Left colon (tissue), 2 donors: ENCODE data around the gene TMEM14C. TPM values are rescaled to one million over a fixed set of nuclear protein-coding genes. Genes with fewer than 3 reads are reported as not detected.
"Not testable (repeated sequence)": the region's sequence is repeated elsewhere in the genome, so short reads cannot be mapped to it uniquely, and the experiment has no call there.

Source experiments
- ATAC-seq: fragments of 200-7000 bp; cut with Tn5 transposase; one replicate; pipeline ENCODE4 v1.9.1; 2020; ENCODE audit warnings: mild to moderate bottlenecking, moderate library complexity
- DNase-seq, 2 donors: peaks; one replicate each; pipeline ENCODE4 v3.0.0-alpha.2; 2020
- intact Hi-C, 2 donors: fragments of 100-400 bp; cut with DNase I in 1 of 2; cut with micrococcal nuclease in 1 of 2; formaldehyde crosslinking; loops; one replicate each; pipeline versions ENCODE4 v1.11.2 to v1.14.0; 2022; cut with DNase I, micrococcal nuclease
- total RNA-seq, 2 donors: library from RNA; stranded (reverse); fragmentation: NEBNext Ultra II Directional; extraction: Animal tissue kit (Norgen Biotek cat#: 25700); gene quantifications; one replicate each; pipeline ENCODE4 v1.2.1, GENCODE V29; 2021
- donor health status: DM: no; HTN: no; CAD: no.
- donor health status: DM: yes; HTN: yes; CAD: no.

Gene TMEM14C
- total RNA-seq, 2 donors from 2014 or later = 77.2 to 98.0 TPM

GRCh38 chr6:10719964-10720264 lies 3.0 kb upstream of the TMEM14C start:
- peak; percentile 45 to 54 for DNase-seq
- no peak for ATAC-seq
- intact Hi-C loops = no loop called here

GRCh38 chr6:10720265-10720959 lies 2.5 kb upstream of the TMEM14C start:
- DNase-seq (peak; percentile 44 to 63), ATAC-seq (peak; percentile 12)
- intact Hi-C loops = no loop called here

- intact Hi-C loops, ATAC-seq: not testable (repeated sequence)
- peak in 1 of 2 donors; percentile 36 for DNase-seq
These were observed 1.7 kb upstream of the TMEM14C start for GRCh38 chr6:10720960-10721849.

DNA sequence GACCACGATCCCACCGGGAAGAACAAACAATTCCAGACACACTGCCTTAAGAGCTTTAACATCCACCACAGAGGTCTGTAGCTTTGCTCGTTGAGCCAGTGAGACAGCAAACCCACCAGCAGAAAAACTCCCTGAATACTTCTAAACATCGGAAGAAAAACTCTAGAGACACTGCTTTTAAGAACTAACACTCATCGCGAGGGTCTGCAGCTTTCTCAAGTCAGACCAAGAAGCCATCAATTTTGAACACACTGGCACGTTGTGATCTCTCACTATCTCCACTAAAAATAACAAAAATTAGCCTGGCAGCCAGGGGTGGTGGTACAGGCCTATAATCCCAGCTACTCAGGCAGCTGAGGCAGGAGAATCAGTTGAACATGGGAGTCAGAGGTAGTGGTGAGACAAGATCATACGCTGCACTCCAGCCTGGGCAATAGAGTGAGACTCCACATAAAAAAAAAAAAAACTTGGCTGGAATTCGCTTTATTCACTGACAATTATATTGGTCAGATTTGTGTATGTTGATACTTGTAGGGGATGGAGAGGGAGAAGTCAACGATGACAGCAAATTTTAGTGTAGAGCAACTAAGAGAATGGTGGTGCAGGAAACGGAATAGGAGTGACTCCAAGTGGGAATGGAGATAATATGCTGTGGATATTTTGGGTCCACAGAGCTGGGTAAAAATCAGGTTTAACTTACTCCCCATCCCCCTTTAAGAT lies 860 bp upstream of the TMEM14C start:
- DNase-seq (no peak), ATAC-seq (no peak)
- intact Hi-C loops = no loop called here

DNA sequence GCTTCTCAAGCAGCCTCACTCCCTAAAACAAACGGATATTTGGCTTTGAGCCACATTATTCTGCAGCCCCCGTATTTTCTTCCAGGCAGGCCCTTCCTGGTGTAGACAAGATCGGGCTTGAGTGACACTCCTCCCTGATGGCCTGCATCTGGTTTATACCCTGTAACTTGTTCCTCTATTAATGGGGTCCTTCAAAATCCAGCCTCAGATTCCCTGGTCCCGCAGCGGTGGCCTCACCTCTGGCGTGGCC lies 375 bp upstream of the TMEM14C start:
- ATAC-seq = no peak
- intact Hi-C loops = no loop called here
- DNase-seq = no peak

- peak; percentile 28 for ATAC-seq
These were observed 654 bp downstream of the TMEM14C start for GRCh38 chr6:10723567-10723881.

GRCh38 chr6:10725044-10725443 lies 2.2 kb downstream of the TMEM14C start:
- intact Hi-C loops = no loop called here
- DNase-seq (no peak), ATAC-seq (no peak)

More at GRCh38 chr6:10723567-10723881, 654 bp downstream of the TMEM14C start:
- DNase-seq = peak in 1 of 2 donors; percentile 32
- intact Hi-C loops = no loop called here

- no peak for DNase-seq
- intact Hi-C loops = no loop called here
- no peak for ATAC-seq
These were observed 2.8 kb downstream of the TMEM14C start for GRCh38 chr6:10725716-10726115.

DNA sequence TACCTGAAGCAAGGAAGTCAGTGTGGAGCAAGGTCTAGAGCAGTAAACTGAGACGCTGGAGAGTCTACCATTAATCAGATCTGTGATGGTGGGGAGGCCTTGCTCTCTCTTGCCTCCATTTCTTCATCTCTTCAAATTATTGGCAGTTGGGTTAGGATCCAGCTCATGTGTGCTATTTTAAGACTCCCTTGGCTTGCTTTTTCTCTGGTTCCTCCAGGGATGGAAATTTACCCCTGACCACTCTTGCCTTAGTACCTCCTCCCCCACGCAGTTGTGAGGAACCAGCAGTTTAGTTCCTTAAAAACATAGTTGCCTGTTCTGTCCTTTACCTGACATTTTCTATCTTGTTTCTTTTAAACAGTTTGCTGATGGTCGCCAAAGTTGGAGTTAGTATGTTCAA lies 7.4 kb downstream of the TMEM14C start:
- DNase-seq = no peak
- no peak for ATAC-seq
- intact Hi-C loops = no loop called here

- ATAC-seq (no peak), DNase-seq (no peak)
- intact Hi-C loops = no loop called here
These were observed 10.4 kb downstream of the TMEM14C start for GRCh38 chr6:10733151-10733715.

GRCh38 chr6:10733863-10734262 lies 11.0 kb downstream of the TMEM14C start:
- ATAC-seq (no peak), DNase-seq (no peak)
- intact Hi-C loops = no loop called here

- ATAC-seq (no peak), DNase-seq (no peak)
- intact Hi-C loops = no loop called here
These were observed 13.9 kb downstream of the TMEM14C start for GRCh38 chr6:10736731-10737130.

DNA sequence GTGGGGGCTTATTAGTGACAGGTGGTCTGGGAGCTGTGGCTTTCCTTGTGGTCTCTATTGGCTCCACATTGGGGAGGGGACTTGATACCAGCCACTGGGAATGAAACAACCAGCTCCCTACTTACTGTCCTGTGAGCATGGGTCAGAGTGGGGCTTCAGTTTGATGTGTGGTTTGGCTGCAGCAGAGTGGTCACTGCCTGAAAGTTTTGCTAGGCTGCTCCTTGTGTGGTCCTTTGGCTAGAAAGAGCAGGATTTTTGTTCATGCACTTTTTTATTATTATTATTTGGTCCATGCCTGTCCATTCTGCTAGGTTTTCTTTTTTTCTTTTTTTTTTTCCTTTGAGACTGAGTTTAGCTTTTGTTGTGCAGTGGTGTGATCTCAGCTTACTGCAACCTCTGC lies 17.2 kb downstream of the TMEM14C start:
- no peak for DNase-seq
- no peak for ATAC-seq
- intact Hi-C loops = no loop called here

DNA sequence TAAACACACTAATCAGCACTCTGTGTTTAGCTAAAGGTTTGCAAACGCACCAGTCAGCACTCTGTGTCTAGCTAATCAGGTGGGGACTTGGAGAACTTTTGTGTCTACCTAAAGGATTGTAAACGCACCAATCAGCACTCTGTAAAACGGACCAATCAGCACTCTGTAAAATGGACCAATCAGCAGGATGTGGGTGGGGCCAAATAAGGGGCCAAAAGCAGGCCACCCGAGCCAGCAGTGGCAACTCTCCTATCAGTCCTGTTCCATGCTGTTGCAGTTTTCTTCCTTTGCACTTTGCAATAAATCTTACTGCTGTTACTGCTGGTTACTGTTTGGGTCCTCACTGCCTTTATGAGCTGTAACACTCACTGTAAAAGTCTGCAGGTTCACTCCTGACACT lies 18.8 kb downstream of the TMEM14C start:
- intact Hi-C loops, ATAC-seq, DNase-seq: not testable (repeated sequence)

DNA sequence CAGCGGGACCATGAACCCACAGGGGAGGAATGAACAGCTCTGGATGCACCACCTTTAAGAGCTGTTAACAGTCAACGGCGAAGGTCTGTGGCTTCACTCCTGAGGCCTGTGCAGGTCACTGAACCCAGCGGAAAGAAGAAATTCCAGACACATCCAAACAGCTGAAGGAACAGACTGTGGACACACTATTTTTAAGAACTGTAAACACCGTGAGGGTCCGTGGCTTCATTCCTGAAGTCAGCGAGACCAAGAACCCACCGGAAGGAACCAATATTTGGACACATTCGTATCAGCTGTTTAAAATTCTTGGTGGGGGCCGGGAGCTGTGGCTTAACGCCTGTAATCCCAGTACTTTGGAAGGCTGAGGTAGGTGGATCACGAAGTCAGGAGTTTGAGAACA lies 19.4 kb downstream of the TMEM14C start:
- no peak for DNase-seq
- ATAC-seq = no peak
- intact Hi-C loops = no loop called here

DNA sequence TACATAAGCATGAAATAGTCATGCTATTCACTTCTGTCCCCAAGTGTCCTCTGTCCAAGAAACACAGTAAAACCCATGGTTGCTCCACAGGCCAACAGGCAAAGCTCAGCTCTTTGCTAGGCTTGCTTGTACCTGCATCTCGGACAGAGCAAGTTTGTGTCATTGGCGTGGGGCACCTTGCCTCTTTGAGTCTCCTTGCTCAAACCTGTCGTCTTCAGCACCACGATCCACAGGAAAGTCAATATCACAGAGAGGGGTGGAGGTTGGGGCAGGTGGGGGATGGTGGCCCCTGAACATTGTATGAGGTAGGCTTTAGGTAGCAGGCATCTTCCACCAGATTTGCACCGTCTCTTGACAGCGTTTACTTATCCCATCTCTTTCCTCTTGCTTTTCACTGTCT lies 20.6 kb downstream of the TMEM14C start:
- ATAC-seq (no peak), DNase-seq (no peak)
- intact Hi-C loops = no loop called here

DNA sequence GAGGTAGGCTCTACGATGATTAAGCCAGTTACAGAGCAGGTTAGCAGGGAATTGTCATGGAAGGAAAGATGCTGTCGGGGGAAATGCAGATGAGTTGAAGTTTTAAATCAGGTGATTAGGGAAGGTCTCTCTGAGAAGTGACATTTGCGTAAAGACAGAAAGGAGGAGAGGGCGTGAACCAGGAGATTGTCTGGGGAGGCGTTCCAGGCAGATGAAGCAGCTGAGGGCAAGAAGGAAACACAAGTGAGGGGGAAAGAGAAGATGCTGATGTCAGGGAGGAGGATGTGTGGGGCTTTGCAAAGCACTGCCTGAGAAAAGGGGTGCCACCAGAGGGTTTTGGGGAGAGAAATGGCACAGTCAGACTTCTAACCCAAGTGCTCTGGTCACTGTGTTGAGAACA lies 22.2 kb downstream of the TMEM14C start:
- ATAC-seq (no peak), DNase-seq (no peak)
- intact Hi-C loops = no loop called here

GRCh38 chr6:10746915-10747250 lies 24.0 kb downstream of the TMEM14C start:
- ATAC-seq (no peak), DNase-seq (no peak)
- intact Hi-C loops = no loop called here

DNA sequence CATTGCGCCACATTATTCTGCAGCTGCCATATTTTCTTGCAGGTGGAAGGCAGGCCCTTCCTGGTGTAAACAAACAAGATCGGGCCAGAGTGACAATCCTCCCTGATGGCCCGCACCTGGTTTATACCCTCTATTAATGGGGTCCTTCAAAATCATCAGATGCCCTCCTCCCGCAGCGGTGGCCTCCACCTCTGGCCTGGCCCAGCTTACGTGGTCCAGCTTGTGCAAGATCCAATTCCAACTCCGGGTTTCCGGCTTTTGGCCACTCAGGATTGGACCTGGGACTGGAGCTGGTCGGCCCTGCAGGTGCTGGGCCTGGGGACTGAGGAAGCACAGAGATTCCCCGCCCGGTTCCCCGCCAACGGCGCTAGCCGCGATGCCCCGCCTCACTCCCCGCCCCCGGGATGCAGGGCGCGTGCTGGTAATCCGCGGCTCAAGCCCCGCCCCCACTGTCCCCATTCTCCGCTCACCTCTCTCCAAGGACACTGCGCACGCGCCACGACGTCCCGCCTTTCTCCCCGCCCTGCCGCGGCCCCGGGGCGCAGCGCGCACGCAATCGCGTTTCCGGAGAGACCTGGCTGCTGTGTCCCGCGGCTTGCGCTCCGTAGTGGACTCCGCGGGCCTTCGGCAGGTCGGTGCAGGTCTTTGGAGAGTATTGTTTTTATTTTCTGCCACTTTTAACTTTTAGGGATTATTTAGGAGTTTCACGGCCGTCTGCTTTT lies 24.5 kb downstream of the TMEM14C start, which contains the start of gene TMEM14B:
Gene TMEM14B (plus strand): TSS at position 555 of the 722 bp plus-strand sequence. CDS start 1,441 bp downstream, outside the sequence.
- intact Hi-C loops = no loop called here
- ATAC-seq (peak; percentile 98), DNase-seq (peak; percentile 99 to 100)
